ENCODE results near the gene MEIOB. TPM values are rescaled to one million over a fixed set of nuclear protein-coding genes. Genes with fewer than 3 reads are reported as not detected.

Gene MEIOB
- total RNA-seq, 1 experiment from 2014 or later, result 0.62 TPM

DNA sequence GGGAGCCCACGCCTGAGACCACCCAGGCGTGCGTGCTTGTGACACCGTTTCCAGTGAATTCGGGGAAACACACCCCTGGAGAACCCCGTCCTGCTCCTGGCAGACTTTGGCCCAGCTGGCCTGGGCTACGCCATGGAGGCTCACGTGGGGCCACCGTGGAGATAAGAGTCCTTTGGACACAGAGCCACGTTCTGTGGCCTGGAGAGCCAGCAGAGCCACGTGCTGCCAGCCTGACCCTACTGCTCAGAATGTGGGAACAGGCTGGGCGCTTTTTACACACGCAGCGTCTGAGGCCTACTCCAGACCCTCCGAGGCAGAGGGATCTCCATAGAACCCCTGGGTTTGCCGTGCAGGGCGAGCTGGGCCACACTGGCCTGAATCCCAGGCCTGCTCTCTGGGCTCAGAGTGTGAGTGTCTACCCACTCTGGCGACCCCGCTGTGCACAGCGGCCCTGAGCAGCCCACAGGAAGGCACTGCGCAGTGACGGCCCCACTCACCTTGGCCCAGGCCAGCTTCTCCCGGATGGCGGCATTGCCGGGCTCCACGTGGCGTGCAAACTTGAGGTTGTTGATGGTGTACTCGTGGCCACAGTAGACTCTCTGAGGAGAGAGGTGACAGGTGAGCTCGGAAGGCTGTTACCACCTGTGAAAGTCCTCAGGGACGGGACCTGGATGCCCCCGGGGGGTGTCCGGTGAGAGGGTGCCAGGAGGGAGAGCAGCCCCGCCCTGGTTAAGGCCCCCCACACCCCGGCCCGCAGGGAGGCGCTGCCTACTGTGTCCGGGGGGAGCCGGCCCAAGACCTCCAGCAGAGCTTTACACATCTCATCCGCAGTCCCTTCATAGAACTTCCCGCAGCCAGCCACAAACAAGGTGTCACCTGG is 55.3 kb downstream of the MEIOB start:
- Histone ChIP-seq H3K27ac (ENCODE audit: low read depth, low read length, poor library complexity, severe bottlenecking) (no peak overlapping the region), H3K4me1 (ENCODE audit: insufficient read depth, low read length, poor library complexity, severe bottlenecking) (peaks cover 9% of the 10 kb centered on the region), H3K36me3 (ENCODE audit: insufficient read depth, low read length, poor library complexity, severe bottlenecking) (no peaks in the 10 kb centered on the region), H3K4me3 (ENCODE audit: low read depth, low read length, poor library complexity, severe bottlenecking) (no peak overlapping the region), H3K9me3 (ENCODE audit: low read depth, low read length, poor library complexity, severe bottlenecking) (no peaks in the 10 kb centered on the region), H3K27me3 (replicated peaks; ENCODE audit: insufficient read depth, low read depth, low read length, poor library complexity) (no peaks in the 10 kb centered on the region)
- POLR2A ChIA-PET (ENCODE audit: low non-redundant PET), result no interaction called here
- TF ChIP-seq EZH2 (IDR thresholded peaks at IDR 0.05; ENCODE audit: borderline replicate concordance, low read depth, low read length, poor library complexity, severe bottlenecking), result no peak
- no peak for TF ChIP-seq CTCF (conservative IDR thresholded peaks at IDR 0.05; ENCODE audit: low read depth, low read length)
- no peak for DNase-seq (ENCODE audit: low spot score)
- no TSS peak for BruUV-seq (replicated peaks)
- intact Hi-C loops (cut with micrococcal nuclease; ENCODE audit: unreplicated experiment), result no loop called here
- CTCF ChIA-PET, result no interaction called here

GRCh38 chr16:1815461-1815860 is 56.5 kb downstream of the MEIOB start:
- Histone ChIP-seq H3K9me3 (ENCODE audit: low read depth, low read length, poor library complexity, severe bottlenecking) (no peaks in the 10 kb centered on the region), H3K4me3 (ENCODE audit: low read depth, low read length, poor library complexity, severe bottlenecking) (no peak overlapping the region), H3K36me3 (ENCODE audit: insufficient read depth, low read length, poor library complexity, severe bottlenecking) (no peaks in the 10 kb centered on the region), H3K4me1 (ENCODE audit: insufficient read depth, low read length, poor library complexity, severe bottlenecking) (peaks cover 9% of the 10 kb centered on the region), H3K27me3 (replicated peaks; ENCODE audit: insufficient read depth, low read depth, low read length, poor library complexity) (no peaks in the 10 kb centered on the region), H3K27ac (ENCODE audit: low read depth, low read length, poor library complexity, severe bottlenecking) (no peak overlapping the region)
- intact Hi-C loops (cut with micrococcal nuclease; ENCODE audit: unreplicated experiment), result no loop called here
- ChIA-PET POLR2A (ENCODE audit: low non-redundant PET) (no interaction called here), CTCF (no interaction called here)
- TF ChIP-seq CTCF (conservative IDR thresholded peaks at IDR 0.05; ENCODE audit: low read depth, low read length) (no peak), EZH2 (IDR thresholded peaks at IDR 0.05; ENCODE audit: borderline replicate concordance, low read depth, low read length, poor library complexity, severe bottlenecking) (no peak)
- DNase-seq (ENCODE audit: low spot score), result no peak
- BruUV-seq (replicated peaks), result no TSS peak

GRCh38 chr16:1812732-1813163 is 59.2 kb downstream of the MEIOB start:
- H3K4me3 ChIP-seq (ENCODE audit: low read depth, low read length, poor library complexity, severe bottlenecking), result no peak overlapping the region
- ChIA-PET CTCF (interaction anchor here (0.6 kb wide), 1 partner anchor 41 kb away, joined by 3 read pairs; no protein-coding TSS in a partner anchor), POLR2A (ENCODE audit: low non-redundant PET) (no interaction called here)
- BruUV-seq (replicated peaks), result no TSS peak
- H3K4me1 ChIP-seq (ENCODE audit: insufficient read depth, low read length, poor library complexity, severe bottlenecking), result peaks cover 9% of the 10 kb centered on the region
- H3K27me3 ChIP-seq (replicated peaks; ENCODE audit: insufficient read depth, low read depth, low read length, poor library complexity), result no peaks in the 10 kb centered on the region
- peak; percentile 92 for DNase-seq (ENCODE audit: low spot score)
- intact Hi-C loops (cut with micrococcal nuclease; ENCODE audit: unreplicated experiment), result no loop called here
- no peaks in the 10 kb centered on the region for H3K36me3 ChIP-seq (ENCODE audit: insufficient read depth, low read length, poor library complexity, severe bottlenecking)
- H3K9me3 ChIP-seq (ENCODE audit: low read depth, low read length, poor library complexity, severe bottlenecking), result no peaks in the 10 kb centered on the region
- no peak for TF ChIP-seq EZH2 (IDR thresholded peaks at IDR 0.05; ENCODE audit: borderline replicate concordance, low read depth, low read length, poor library complexity, severe bottlenecking)
- TF ChIP-seq CTCF (conservative IDR thresholded peaks at IDR 0.05; ENCODE audit: low read depth, low read length), result peak; percentile 85
- H3K27ac ChIP-seq (ENCODE audit: low read depth, low read length, poor library complexity, severe bottlenecking), result no peak overlapping the region
